Spinal cord (tissue), 10 donors: ENCODE measurements around the gene SLC9A7. TPM values are rescaled to one million over a fixed set of nuclear protein-coding genes. Genes with fewer than 3 reads are reported as not detected.
A peak's percentile ranks its signal among the peaks of the same experiment; 100 is the strongest.

Experiments used
- DNase-seq, 6 donors: peaks; one replicate each; pipeline versions ENCODE4 v3.0.0 to v3.0.0-alpha.2; 2013 to 2015; ENCODE audit warnings: low spot score in 6 of 6, low read depth in 4 of 6
- H3K27ac ChIP-seq: one replicate; pipeline ENCODE4 v1.5.1; 2013; ENCODE audit warnings: low read depth, low read length, control low read depth
- H3K27me3 ChIP-seq: one replicate; pipeline ENCODE4 v1.6.1; 2013; ENCODE audit warnings: low read length; ENCODE audit not compliant: control insufficient read depth, insufficient read depth
- H3K36me3 ChIP-seq: one replicate; pipeline ENCODE4 v1.6.1; 2013; ENCODE audit warnings: low read length; ENCODE audit not compliant: control insufficient read depth, insufficient read depth
- H3K4me1 ChIP-seq: one replicate; pipeline ENCODE4 v1.6.1; 2013; ENCODE audit warnings: low read length; ENCODE audit not compliant: control insufficient read depth, insufficient read depth
- H3K4me3 ChIP-seq: one replicate; pipeline ENCODE4 v1.5.1; 2013; ENCODE audit warnings: low read depth, low read length, control low read depth
- H3K9me3 ChIP-seq: one replicate; pipeline ENCODE4 v1.6.1; 2013; ENCODE audit warnings: low read length; ENCODE audit not compliant: control insufficient read depth, insufficient read depth
- WGBS: methylation state at CpG from one replicate; pipeline ENCODE4 v1.1.5; 2013; ENCODE audit warnings: missing lambda C conversion rate; ENCODE audit not compliant: insufficient coverage; 5-methylcytosine and 5-hydroxymethylcytosine counted together
- polyA plus RNA-seq, 2 donors: library from polyadenylated mRNA; unstranded; fragments of 120-200 nt; gene quantifications; one replicate each; pipeline ENCODE4 v1.2.1, GENCODE V29; 2013; ENCODE audit not compliant: insufficient read length in 2 of 2
- total RNA-seq, 2 donors: library from RNA; depleted of rRNA in 1 of 2; stranded (reverse); fragments of 120-200 nt in 1 of 2; fragments of >200 nt in 1 of 2; gene quantifications; one replicate each; pipeline versions ENCODE4 v1.2.3 to v1.2.4, GENCODE V29; 2013 to 2014
- donor health status: healthy.

The SLC9A7 gene
- total and polyA plus RNA-seq, 4 donors: 15.4 to 57.8 (median 25.3) TPM

GRCh38 chrX:46587158-46587557, 171.8 kb downstream of the SLC9A7 start:
- Histone ChIP-seq H3K9me3 (no peaks in the 10 kb centered on the region), H3K27ac (no peak overlapping the region), H3K4me3 (no peak overlapping the region), H3K36me3 (no peaks in the 10 kb centered on the region), H3K27me3 (peaks cover 2% of the 10 kb centered on the region), H3K4me1 (peaks cover 4% of the 10 kb centered on the region)
- no peak for DNase-seq
- no CpG with 5 or more reads among the region's 5 CpGs for WGBS

DNA sequence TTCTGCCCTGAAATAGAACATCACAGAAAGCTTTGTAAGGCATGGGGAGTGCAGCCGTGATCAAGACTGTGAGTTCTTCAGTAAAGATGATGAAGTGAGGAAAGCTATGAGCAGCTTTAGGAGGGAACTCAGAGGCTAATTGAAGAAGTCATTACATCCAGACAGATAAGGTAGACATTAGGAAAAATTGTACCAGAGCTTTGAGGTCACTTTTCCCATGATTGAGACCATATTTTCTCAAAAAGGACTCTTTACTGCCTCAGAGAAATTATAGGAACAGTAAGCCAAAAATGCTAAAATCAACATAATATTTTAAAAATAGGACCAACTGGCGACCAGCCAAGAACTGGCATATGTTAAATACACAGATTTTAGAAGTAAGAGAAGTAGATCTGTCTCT, 174.2 kb downstream of the SLC9A7 start:
- H3K9me3 ChIP-seq: no peaks in the 10 kb centered on the region
- H3K27ac ChIP-seq: no peak overlapping the region
- 50% methylated on average over 1 of the region's 2 CpGs for WGBS
- no peak overlapping the region for H3K4me3 ChIP-seq
- no peaks in the 10 kb centered on the region for H3K36me3 ChIP-seq
- DNase-seq: peak in 1 of 6 donors; percentile 33
- H3K4me1 ChIP-seq: peaks cover 4% of the 10 kb centered on the region
- peaks cover 2% of the 10 kb centered on the region for H3K27me3 ChIP-seq

DNA sequence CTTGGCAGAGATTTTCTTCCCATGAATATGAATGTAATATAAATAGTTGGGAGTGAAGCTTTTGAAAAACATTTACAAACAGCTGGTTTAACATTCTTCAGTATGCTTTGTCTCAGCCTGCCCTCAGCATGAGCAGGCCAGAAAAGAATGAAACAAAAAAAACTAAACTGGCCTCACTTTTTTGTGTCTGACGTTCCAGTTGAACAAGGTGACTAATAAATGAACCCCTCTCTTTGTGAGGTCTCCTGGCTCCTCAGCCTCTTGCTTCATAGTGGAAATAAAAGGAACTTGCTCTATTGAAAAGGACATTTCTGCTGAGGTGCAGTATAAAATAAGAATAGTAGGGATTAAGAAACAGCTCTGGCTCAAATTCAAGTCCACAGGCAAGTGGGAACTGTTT, 176.0 kb downstream of the SLC9A7 start:
- H3K27me3 ChIP-seq: peaks cover 2% of the 10 kb centered on the region
- no peaks in the 10 kb centered on the region for H3K36me3 ChIP-seq
- peak overlapping the region; percentile 29 for H3K27ac ChIP-seq
- H3K9me3 ChIP-seq: no peaks in the 10 kb centered on the region
- no peak overlapping the region for H3K4me3 ChIP-seq
- H3K4me1 ChIP-seq: peaks cover 4% of the 10 kb centered on the region
- 33% methylated on average over 1 of the region's 1 CpG for WGBS
- peak in 2 of 6 donors; percentile 53 to 57 for DNase-seq

GRCh38 chrX:46582325-46582724, 176.6 kb downstream of the SLC9A7 start:
- DNase-seq: no peak
- Histone ChIP-seq H3K9me3 (no peaks in the 10 kb centered on the region), H3K4me3 (no peak overlapping the region), H3K36me3 (no peaks in the 10 kb centered on the region), H3K27me3 (no peaks in the 10 kb centered on the region), H3K4me1 (peaks cover 4% of the 10 kb centered on the region), H3K27ac (no peak overlapping the region)
- no CpG with 5 or more reads among the region's 3 CpGs for WGBS

DNA sequence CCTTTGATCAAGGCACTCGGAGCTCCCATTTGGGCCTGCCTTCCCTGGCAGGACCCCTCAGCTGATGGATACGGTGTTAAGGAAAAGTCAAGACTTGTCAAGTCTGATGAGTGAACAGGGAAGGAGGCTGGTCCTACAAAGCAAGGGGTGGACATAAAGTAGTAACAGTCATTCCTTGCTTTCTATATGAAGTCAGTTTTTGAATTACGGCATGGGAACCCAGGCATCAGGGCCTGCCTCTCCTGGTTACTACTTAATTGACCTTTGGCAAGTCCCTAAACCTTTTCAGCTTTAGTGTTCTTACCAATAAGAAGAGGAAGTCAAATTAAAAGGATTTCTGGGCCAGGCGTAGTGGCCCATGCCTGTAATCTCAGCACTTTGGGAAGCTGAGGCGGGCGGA, 178.3 kb downstream of the SLC9A7 start:
- DNase-seq: no peak
- H3K4me3 ChIP-seq: no peak overlapping the region
- no peak overlapping the region for H3K27ac ChIP-seq
- H3K9me3 ChIP-seq: no peaks in the 10 kb centered on the region
- WGBS: 94% methylated on average over 3 of the region's 6 CpGs
- peaks cover 4% of the 10 kb centered on the region for H3K4me1 ChIP-seq
- no peaks in the 10 kb centered on the region for H3K27me3 ChIP-seq
- H3K36me3 ChIP-seq: no peaks in the 10 kb centered on the region

DNA sequence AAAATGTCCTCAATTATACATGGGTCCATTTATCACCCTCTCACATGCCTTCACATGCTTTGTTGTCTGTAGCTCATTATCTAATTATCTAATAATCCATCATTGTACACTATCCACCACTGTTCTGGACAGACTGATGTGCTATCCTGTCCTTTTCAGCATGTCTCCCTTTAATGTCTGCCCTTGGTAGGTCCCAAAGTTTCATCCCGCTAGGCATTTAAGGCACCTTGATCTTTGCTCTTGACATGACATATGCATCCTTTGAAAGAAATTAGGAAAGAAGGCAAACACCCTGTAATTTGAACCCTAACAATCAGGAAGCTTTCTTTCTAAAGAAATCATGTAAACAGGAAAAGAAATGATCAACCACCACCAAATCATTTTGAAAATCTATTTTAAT, 179.7 kb downstream of the SLC9A7 start:
- H3K9me3 ChIP-seq: no peaks in the 10 kb centered on the region
- no peak overlapping the region for H3K4me3 ChIP-seq
- no peaks in the 10 kb centered on the region for H3K36me3 ChIP-seq
- WGBS: no CpG with 5 or more reads among the region's 1 CpG
- H3K27ac ChIP-seq: no peak overlapping the region
- peaks cover 3% of the 10 kb centered on the region for H3K27me3 ChIP-seq
- peaks cover 4% of the 10 kb centered on the region for H3K4me1 ChIP-seq
- no peak for DNase-seq

DNA sequence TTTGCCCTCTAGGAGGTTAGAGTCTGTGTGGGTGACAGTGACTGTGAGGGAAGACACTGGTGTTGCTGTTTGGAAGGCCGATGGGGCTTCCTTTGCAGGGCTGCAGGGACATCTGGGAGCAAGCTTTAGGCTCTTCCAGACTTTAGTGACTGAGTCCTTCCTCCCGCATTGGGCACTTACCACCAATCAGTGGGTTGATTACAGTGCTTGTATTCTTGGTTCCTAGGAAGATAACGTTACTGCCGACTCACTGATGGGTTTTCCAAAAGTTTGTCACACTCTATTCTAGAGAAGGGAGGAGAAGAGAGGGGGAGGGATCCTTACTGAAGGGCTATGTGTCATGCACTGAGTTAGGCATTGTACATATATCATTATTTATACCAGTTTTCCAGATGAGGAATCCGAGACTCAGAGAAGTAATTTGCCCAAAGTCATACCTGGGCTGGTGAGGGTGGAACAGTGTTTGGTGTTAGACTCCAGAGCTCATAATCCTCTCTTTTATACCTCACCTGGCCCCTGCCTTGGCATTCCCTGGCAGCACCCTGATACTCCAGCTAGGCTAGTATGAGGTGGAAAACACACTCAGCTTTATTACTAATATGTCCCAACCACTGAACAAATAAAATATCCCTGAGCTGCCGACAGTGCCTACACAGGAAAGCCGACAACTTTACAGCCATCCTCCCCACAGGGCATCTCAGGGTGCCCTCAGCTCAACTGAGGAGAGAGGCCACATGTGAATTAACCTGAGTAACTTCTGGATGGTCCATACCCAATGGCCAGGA, 181.5 kb downstream of the SLC9A7 start:
- DNase-seq: no peak
- Histone ChIP-seq H3K27ac (no peak overlapping the region), H3K9me3 (no peaks in the 10 kb centered on the region), H3K4me3 (no peak overlapping the region), H3K4me1 (no peaks in the 10 kb centered on the region), H3K36me3 (no peaks in the 10 kb centered on the region), H3K27me3 (peaks cover 5% of the 10 kb centered on the region)
- 33% methylated on average over 1 of the region's 7 CpGs for WGBS

DNA sequence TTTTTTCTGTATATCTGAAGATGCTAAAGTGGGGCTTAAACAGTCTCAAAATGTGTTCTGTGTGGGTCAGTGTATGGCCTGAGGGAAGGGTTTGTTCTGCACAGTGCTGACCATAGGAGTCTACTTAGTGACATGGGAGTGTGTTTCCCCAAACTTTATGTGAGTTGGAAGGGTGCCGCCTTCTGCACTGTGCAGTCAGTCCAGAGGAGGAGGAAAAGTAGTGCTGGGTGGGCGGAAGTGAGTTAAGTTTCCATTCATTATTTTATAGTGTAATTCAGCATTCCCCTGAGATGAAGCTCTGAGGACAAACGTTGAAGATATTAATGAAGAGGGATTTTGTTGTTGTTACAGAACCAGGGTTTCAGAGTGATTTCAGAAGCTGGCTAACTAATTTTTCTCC, 182.5 kb downstream of the SLC9A7 start:
- DNase-seq: peak in 1 of 6 donors; percentile 10

DNA sequence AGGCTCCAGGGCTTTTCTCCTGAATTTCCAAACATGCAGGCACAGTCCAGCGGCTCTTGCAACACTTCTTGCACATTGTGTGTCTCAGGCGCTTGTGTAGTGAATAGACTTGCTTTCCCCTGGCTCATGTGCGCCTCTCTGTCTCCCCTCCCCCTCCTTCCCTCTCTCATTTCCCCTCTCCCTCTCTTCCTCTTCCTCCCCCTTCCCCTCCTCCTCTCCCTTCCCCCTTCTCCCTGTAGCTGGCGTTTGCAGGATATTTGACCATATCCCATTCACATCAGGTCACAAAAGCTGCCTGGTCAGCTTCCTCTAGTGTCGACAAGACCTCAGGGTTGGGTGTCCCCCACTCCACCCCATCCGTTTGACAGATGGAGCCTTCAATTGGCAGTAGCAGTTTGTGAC, 182.9 kb downstream of the SLC9A7 start:
- H3K4me3 ChIP-seq: peak overlapping the region; percentile 33
- H3K4me1 ChIP-seq: no peaks in the 10 kb centered on the region
- H3K27me3 ChIP-seq: peaks cover 5% of the 10 kb centered on the region
- no peaks in the 10 kb centered on the region for H3K9me3 ChIP-seq
- H3K36me3 ChIP-seq: no peaks in the 10 kb centered on the region
- peak overlapping the region; percentile 29 for H3K27ac ChIP-seq
- WGBS: 19% methylated on average over 4 of the region's 6 CpGs
- DNase-seq: peak in 2 of 6 donors; percentile 31 to 44

More for the DNA sequence above, 182.5 kb downstream of the SLC9A7 start:
- no peaks in the 10 kb centered on the region for H3K4me1 ChIP-seq
- H3K27ac ChIP-seq: peak overlapping the region; percentile 29
- H3K9me3 ChIP-seq: no peaks in the 10 kb centered on the region
- peaks cover 5% of the 10 kb centered on the region for H3K27me3 ChIP-seq
- H3K36me3 ChIP-seq: no peaks in the 10 kb centered on the region
- WGBS: 40% methylated on average over 1 of the region's 3 CpGs
- peak overlapping the region; percentile 33 for H3K4me3 ChIP-seq

DNA sequence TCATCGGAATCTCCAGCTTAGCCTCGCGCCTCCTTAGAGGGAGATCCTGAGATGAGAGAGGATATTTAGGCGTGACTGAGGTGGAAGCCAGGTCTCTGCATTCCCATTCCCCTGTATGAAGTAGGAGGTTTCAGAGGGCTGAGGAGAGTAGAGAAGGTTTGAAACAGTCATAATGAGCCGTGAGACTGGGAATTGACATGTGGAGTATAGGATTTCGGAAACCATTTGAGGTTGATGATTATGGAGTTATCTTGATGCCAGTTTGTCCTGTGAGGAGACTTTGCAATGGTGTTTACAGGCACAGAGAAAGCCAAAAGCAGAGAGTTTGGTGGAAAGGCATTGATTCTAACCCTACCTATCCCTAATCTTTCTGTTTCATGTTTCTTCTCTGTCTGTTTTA, 183.3 kb downstream of the SLC9A7 start:
- H3K27me3 ChIP-seq: peaks cover 5% of the 10 kb centered on the region
- peak in 2 of 6 donors; percentile 9 to 14 for DNase-seq
- 29% methylated on average over 3 of the region's 6 CpGs for WGBS
- H3K9me3 ChIP-seq: no peaks in the 10 kb centered on the region
- no peak overlapping the region for H3K27ac ChIP-seq
- no peaks in the 10 kb centered on the region for H3K4me1 ChIP-seq
- no peaks in the 10 kb centered on the region for H3K36me3 ChIP-seq
- peak overlapping the region; percentile 33 for H3K4me3 ChIP-seq
